RWPE2 (cell line): ENCODE results near the gene LMBR1.

Experiments
- ATAC-seq: fragments of 200-7000 bp; cut with Tn5 transposase; 3 replicates; pipeline ENCODE4 v1.9.1; 2021; ENCODE audit warnings: low read depth
- DNase-seq: peaks from one replicate; pipeline ENCODE4 v3.0.0-alpha.2; 2020; ENCODE audit warnings: low spot score
- H3K27ac ChIP-seq: fragments of 450-650 bp; 2 replicates; pipeline ENCODE4 v1.5.1; 2017; ENCODE audit warnings: mild to moderate bottlenecking; ENCODE audit not compliant: poor library complexity, severe bottlenecking
- H3K27me3 ChIP-seq: fragments of 250-450 bp; sonication (Bioruptor Pico); 2 replicates; pipeline ENCODE4 v1.5.1; 2021; ENCODE audit warnings: mild to moderate bottlenecking, moderate library complexity; ENCODE audit not compliant: insufficient read depth, poor library complexity, severe bottlenecking
- H3K36me3 ChIP-seq: fragments of 250-450 bp; sonication (Bioruptor Pico); 2 replicates; pipeline ENCODE4 v1.5.1; 2020; ENCODE audit warnings: low read depth, mild to moderate bottlenecking, moderate library complexity
- H3K4me1 ChIP-seq: fragments of 250-450 bp; sonication (Bioruptor Pico); 2 replicates; pipeline ENCODE4 v1.5.1; 2021; ENCODE audit warnings: mild to moderate bottlenecking, moderate library complexity; ENCODE audit not compliant: insufficient read depth, poor library complexity, severe bottlenecking
- H3K4me3 ChIP-seq: fragments of 250-450 bp; sonication (Bioruptor Pico); 2 replicates; pipeline ENCODE4 v1.5.1; 2021; ENCODE audit warnings: mild to moderate bottlenecking, moderate library complexity; ENCODE audit not compliant: severe bottlenecking
- H3K9me3 ChIP-seq: fragments of 250-450 bp; sonication (Bioruptor Pico); 2 replicates; pipeline ENCODE4 v1.5.1; 2021; ENCODE audit warnings: mild to moderate bottlenecking, moderate library complexity; ENCODE audit not compliant: severe bottlenecking
- CTCF ChIP-seq: fragments of 450-650 bp; IDR thresholded peaks from one replicate; pipeline ENCODE4 v1.5.1; 2017; ENCODE audit warnings: mild to moderate bottlenecking, moderate library complexity; ENCODE audit not compliant: poor library complexity, severe bottlenecking

The LMBR1 gene

GRCh38 chr7:156777364-156778069 lies 115.5 kb downstream of the LMBR1 start:
- no peaks in the 10 kb centered on the region for H3K27me3 ChIP-seq
- H3K4me1 ChIP-seq = no peaks in the 10 kb centered on the region
- TF ChIP-seq CTCF = no peak
- ATAC-seq (peak; percentile 46; the same call in 1 of the 3 replicates), DNase-seq (no peak)
- H3K9me3 ChIP-seq = no peaks in the 10 kb centered on the region
- H3K27ac ChIP-seq = no peak overlapping the region
- H3K36me3 ChIP-seq = no peaks in the 10 kb centered on the region
- no peak overlapping the region for H3K4me3 ChIP-seq

GRCh38 chr7:156776527-156776926 lies 116.5 kb downstream of the LMBR1 start:
- H3K27me3 ChIP-seq = no peaks in the 10 kb centered on the region
- ATAC-seq = no peak
- H3K27ac ChIP-seq = no peak overlapping the region
- no peaks in the 10 kb centered on the region for H3K4me1 ChIP-seq
- no peaks in the 10 kb centered on the region for H3K9me3 ChIP-seq
- DNase-seq = no peak
- H3K4me3 ChIP-seq = no peak overlapping the region
- H3K36me3 ChIP-seq = no peaks in the 10 kb centered on the region
- no peak for TF ChIP-seq CTCF

GRCh38 chr7:156773966-156774365 lies 119.0 kb downstream of the LMBR1 start:
- ATAC-seq (no peak), DNase-seq (no peak)
- H3K9me3 ChIP-seq = no peaks in the 10 kb centered on the region
- H3K27me3 ChIP-seq = no peaks in the 10 kb centered on the region
- TF ChIP-seq CTCF = no peak
- peaks cover 3% of the 10 kb centered on the region for H3K4me1 ChIP-seq
- no peak overlapping the region for H3K4me3 ChIP-seq
- H3K36me3 ChIP-seq = no peaks in the 10 kb centered on the region
- no peak overlapping the region for H3K27ac ChIP-seq

- Histone ChIP-seq H3K36me3 (no peaks in the 10 kb centered on the region), H3K27ac (no peak overlapping the region), H3K4me1 (peaks cover 6% of the 10 kb centered on the region), H3K4me3 (no peak overlapping the region), H3K27me3 (no peaks in the 10 kb centered on the region), H3K9me3 (no peaks in the 10 kb centered on the region)
- DNase-seq (no peak), ATAC-seq (no peak)
- no peak for TF ChIP-seq CTCF
These were observed 120.3 kb downstream of the LMBR1 start for GRCh38 chr7:156772725-156773124.

GRCh38 chr7:156768698-156769472 lies 124.1 kb downstream of the LMBR1 start:
- ATAC-seq (peak; percentile 94), DNase-seq (no peak)
- Histone ChIP-seq H3K4me3 (no peak overlapping the region), H3K9me3 (no peaks in the 10 kb centered on the region), H3K4me1 (peaks cover 6% of the 10 kb centered on the region), H3K27me3 (no peaks in the 10 kb centered on the region), H3K27ac (no peak overlapping the region), H3K36me3 (no peaks in the 10 kb centered on the region)
- TF ChIP-seq CTCF = no peak
